Upper lobe of left lung (tissue), 6 donors: ENCODE data around the gene GAMT. TPM values are rescaled to one million over a fixed set of nuclear protein-coding genes. Genes with fewer than 3 reads are reported as not detected.
"Not testable (repeated sequence)": the region's sequence is repeated elsewhere in the genome, so short reads cannot be mapped to it uniquely, and the experiment has no call there.

Experiments
- ATAC-seq, 2 donors: fragments of 200-7000 bp; cut with Tn5 transposase; one replicate each; pipeline ENCODE4 v1.9.1; 2022; ENCODE audit warnings: mild to moderate bottlenecking in 2 of 2, moderate library complexity in 2 of 2; ENCODE audit not compliant: low FRiP score in 2 of 2
- DNase-seq, 2 donors: peaks; one replicate each; pipeline ENCODE4 v3.0.0-alpha.2; 2019 to 2020
- H3K27ac ChIP-seq, 4 donors: fragments of 200-600 bp; sonication (generic); one replicate each; pipeline ENCODE4 v1.5.1; 2016 to 2019
- H3K27me3 ChIP-seq, 4 donors: fragments of 200-600 bp; sonication (generic); one replicate each; pipeline ENCODE4 v1.5.1; 2017 to 2019
- H3K36me3 ChIP-seq, 4 donors: fragments of 200-600 bp; sonication (generic); one replicate each; pipeline ENCODE4 v1.5.1; 2016 to 2019
- H3K4me1 ChIP-seq, 4 donors: fragments of 200-600 bp; sonication (generic); one replicate each; pipeline ENCODE4 v1.5.1; 2018 to 2019
- H3K4me3 ChIP-seq, 4 donors: fragments of 200-600 bp; sonication (generic); one replicate each; pipeline ENCODE4 v1.5.1; 2017 to 2019; ENCODE audit warnings: mild to moderate bottlenecking in 2 of 4, moderate library complexity in 1 of 4
- H3K9me3 ChIP-seq, 4 donors: fragments of 200-600 bp; sonication (generic); one replicate each; pipeline ENCODE4 v1.5.1; 2018 to 2019
- EP300 ChIP-seq, 4 donors: sonication (generic); formaldehyde crosslinking; IDR thresholded peaks; one replicate each; pipeline ENCODE4 v1.5.1; 2017; ENCODE audit warnings: antibody characterized with exemption in 4 of 4, control low read depth in 2 of 4
- POLR2A ChIP-seq, 4 donors: fragments of 450-650 bp; IDR thresholded peaks; one replicate each; pipeline ENCODE4 v1.5.1; 2016 to 2017; ENCODE audit warnings: antibody characterized with exemption in 4 of 4, mild to moderate bottlenecking in 2 of 4
- POLR2AphosphoS5 ChIP-seq, 2 donors: sonication (generic); formaldehyde crosslinking; IDR thresholded peaks; one replicate each; pipeline ENCODE4 v1.5.1; 2017; ENCODE audit warnings: antibody characterized with exemption in 2 of 2
- WGBS, 2 donors: methylation state at CpG; one replicate each; pipeline ENCODE4 v1.1.5; 2017 to 2018; 5-methylcytosine and 5-hydroxymethylcytosine counted together
- total RNA-seq, 6 donors: library from RNA; depleted of rRNA in 4 of 6; stranded (reverse); fragments of >200 nt in 4 of 6; gene quantifications; one replicate each; pipeline versions ENCODE4 v1.1.0 to v1.2.1, GENCODE V29; 2016 to 2021
- TF ChIP-seq, protein P1 (sequence below), 6 experiments: fragments of 450-650 bp in 4 of 6; fragments of 200-600 bp in 2 of 6; sonication (generic) in 2 of 6; IDR thresholded peaks; one replicate each; pipeline ENCODE4 v1.5.1; 2016 to 2019; ENCODE audit warnings: antibody characterized with exemption in 6 of 6
- donor health status: DM: no; HTN: no; CAD: no; lungs with moderate emphysema.
- donor health status: DM: no; HTN: yes; CAD: no; lungs with severe emphysema.

Gene GAMT
- total RNA-seq, 6 donors from 2014 or later = 4.0 to 12.1 (median 8.1) TPM

GRCh38 chr19:1422943-1423342, 21.6 kb upstream of the GAMT start:
- Histone ChIP-seq H3K4me3 (no peak overlapping the region), H3K27ac (no peak overlapping the region), H3K36me3 (peaks cover 37 to 94% (median 85%) of the 10 kb centered on the region in 4 donors), H3K27me3 (no peaks in the 10 kb centered on the region), H3K4me1 (peaks cover 2 to 13% (median 8%) of the 10 kb centered on the region in 4 donors), H3K9me3 (no peaks in the 10 kb centered on the region)
- DNase-seq (peak in 1 of 2 donors; percentile 76), ATAC-seq (no peak)
- WGBS, 2 donors = 93 to 95% methylated on average over 20 to 24 of the region's 24 CpGs
- TF ChIP-seq EP300 (IDR thresholded peaks at IDR 0.05) (no peak), POLR2AphosphoS5 (IDR thresholded peaks at IDR 0.05) (no peak), POLR2A (IDR thresholded peaks at IDR 0.05) (no peak)
- TF ChIP-seq, protein P1, sequence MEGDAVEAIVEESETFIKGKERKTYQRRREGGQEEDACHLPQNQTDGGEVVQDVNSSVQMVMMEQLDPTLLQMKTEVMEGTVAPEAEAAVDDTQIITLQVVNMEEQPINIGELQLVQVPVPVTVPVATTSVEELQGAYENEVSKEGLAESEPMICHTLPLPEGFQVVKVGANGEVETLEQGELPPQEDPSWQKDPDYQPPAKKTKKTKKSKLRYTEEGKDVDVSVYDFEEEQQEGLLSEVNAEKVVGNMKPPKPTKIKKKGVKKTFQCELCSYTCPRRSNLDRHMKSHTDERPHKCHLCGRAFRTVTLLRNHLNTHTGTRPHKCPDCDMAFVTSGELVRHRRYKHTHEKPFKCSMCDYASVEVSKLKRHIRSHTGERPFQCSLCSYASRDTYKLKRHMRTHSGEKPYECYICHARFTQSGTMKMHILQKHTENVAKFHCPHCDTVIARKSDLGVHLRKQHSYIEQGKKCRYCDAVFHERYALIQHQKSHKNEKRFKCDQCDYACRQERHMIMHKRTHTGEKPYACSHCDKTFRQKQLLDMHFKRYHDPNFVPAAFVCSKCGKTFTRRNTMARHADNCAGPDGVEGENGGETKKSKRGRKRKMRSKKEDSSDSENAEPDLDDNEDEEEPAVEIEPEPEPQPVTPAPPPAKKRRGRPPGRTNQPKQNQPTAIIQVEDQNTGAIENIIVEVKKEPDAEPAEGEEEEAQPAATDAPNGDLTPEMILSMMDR (IDR thresholded peaks at IDR 0.05) = no peak

- ATAC-seq (no peak), DNase-seq (no peak)
- H3K36me3 ChIP-seq = peaks cover 37 to 95% (median 86%) of the 10 kb centered on the region in 4 donors
- TF ChIP-seq POLR2AphosphoS5 (IDR thresholded peaks at IDR 0.05) (no peak), POLR2A (IDR thresholded peaks at IDR 0.05) (no peak), EP300 (IDR thresholded peaks at IDR 0.05) (no peak)
- TF ChIP-seq, protein P1 (IDR thresholded peaks at IDR 0.05) = no peak
- WGBS, 2 donors = 82 to 89% methylated on average over 16 of the region's 16 CpGs
- no peaks in the 10 kb centered on the region for H3K9me3 ChIP-seq
- peaks cover 8 to 19% (median 13%) of the 10 kb centered on the region in 4 donors for H3K4me1 ChIP-seq
- H3K27ac ChIP-seq = no peak overlapping the region
- H3K4me3 ChIP-seq = no peak overlapping the region
- H3K27me3 ChIP-seq = no peaks in the 10 kb centered on the region
These were observed 21.0 kb upstream of the GAMT start for GRCh38 chr19:1422360-1422759.

GRCh38 chr19:1421958-1422305, 20.6 kb upstream of the GAMT start:
- no peak overlapping the region for H3K27ac ChIP-seq
- TF ChIP-seq POLR2A (IDR thresholded peaks at IDR 0.05) = no peak
- TF ChIP-seq POLR2AphosphoS5 (IDR thresholded peaks at IDR 0.05) = no peak
- TF ChIP-seq, protein P1 (IDR thresholded peaks at IDR 0.05) = no peak
- no peak for TF ChIP-seq EP300 (IDR thresholded peaks at IDR 0.05)
- 89 to 100% methylated on average over 1 to 22 of the region's 22 CpGs for WGBS, 2 donors
- DNase-seq (no peak), ATAC-seq (peak in 1 of 2 donors; percentile 16)
- H3K9me3 ChIP-seq = no peaks in the 10 kb centered on the region
- no peaks in the 10 kb centered on the region for H3K27me3 ChIP-seq
- peaks cover 11 to 24% (median 17%) of the 10 kb centered on the region in 4 donors for H3K4me1 ChIP-seq
- H3K4me3 ChIP-seq = no peak overlapping the region
- H3K36me3 ChIP-seq = peaks cover 37 to 94% (median 85%) of the 10 kb centered on the region in 4 donors

DNA sequence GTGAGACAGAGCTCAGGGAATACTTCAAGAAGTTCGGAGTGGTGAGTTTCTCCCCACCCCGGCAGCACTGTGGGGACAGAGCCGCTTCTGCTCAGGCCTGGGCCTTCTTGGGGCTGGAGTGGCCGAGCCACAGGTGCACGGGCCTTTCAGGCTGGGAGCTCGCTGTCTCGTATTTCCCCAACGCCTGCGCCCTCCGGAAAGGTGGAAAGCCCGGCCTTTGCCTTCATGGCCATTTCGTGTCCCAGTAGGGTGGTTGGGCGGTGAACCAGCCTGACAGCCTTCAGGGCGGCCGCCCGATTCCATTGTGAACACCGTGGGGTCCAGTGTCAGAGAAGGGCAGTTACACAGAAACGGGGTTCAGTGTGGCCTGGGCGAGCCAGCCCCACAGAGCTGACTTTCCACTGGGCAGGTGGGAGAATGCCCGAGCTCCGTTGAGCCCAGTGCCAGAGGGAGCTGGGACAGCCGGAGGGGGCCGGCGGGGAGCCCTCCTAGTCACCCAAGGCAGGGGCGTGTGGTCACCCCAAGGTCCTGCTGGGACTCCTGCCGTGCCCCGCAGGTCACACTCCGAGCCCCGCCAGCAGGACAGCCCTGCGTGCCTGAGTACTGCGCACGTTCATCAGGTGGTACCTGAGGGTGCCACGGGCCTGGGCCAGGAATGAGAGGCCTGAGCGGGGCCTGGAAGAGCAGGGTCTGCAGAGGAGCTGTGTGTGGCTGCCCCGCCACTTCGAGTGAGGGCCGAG, 20.0 kb upstream of the GAMT start:
- no peaks in the 10 kb centered on the region for H3K27me3 ChIP-seq
- 98 to 100% methylated on average over 3 to 37 of the region's 37 CpGs for WGBS, 2 donors
- ATAC-seq = peak; percentile 4 to 13
- H3K9me3 ChIP-seq = no peaks in the 10 kb centered on the region
- TF ChIP-seq POLR2AphosphoS5 (IDR thresholded peaks at IDR 0.05) (no peak), EP300 (IDR thresholded peaks at IDR 0.05) (no peak)
- peak in 1 of 2 donors; percentile 69 for DNase-seq
- peaks cover 37 to 89% (median 82%) of the 10 kb centered on the region in 4 donors for H3K36me3 ChIP-seq
- H3K27ac ChIP-seq = no peak overlapping the region
- no peak overlapping the region for H3K4me3 ChIP-seq
- peaks cover 17 to 29% (median 22%) of the 10 kb centered on the region in 4 donors for H3K4me1 ChIP-seq

- peaks cover 25 to 37% (median 30%) of the 10 kb centered on the region in 4 donors for H3K4me1 ChIP-seq
- TF ChIP-seq, protein P1 (IDR thresholded peaks at IDR 0.05) = no peak
- TF ChIP-seq POLR2AphosphoS5 (IDR thresholded peaks at IDR 0.05) = no peak
- no peak for TF ChIP-seq EP300 (IDR thresholded peaks at IDR 0.05)
- no peak for TF ChIP-seq POLR2A (IDR thresholded peaks at IDR 0.05)
- H3K27me3 ChIP-seq = no peaks in the 10 kb centered on the region
- no peak overlapping the region for H3K4me3 ChIP-seq
- no peaks in the 10 kb centered on the region for H3K9me3 ChIP-seq
- no peak overlapping the region for H3K27ac ChIP-seq
- 94 to 96% methylated on average over 14 of the region's 15 CpGs for WGBS, 2 donors
- peaks cover 36 to 81% (median 75%) of the 10 kb centered on the region in 4 donors for H3K36me3 ChIP-seq
- ATAC-seq (no peak), DNase-seq (no peak)
These were observed 19.2 kb upstream of the GAMT start for GRCh38 chr19:1420590-1420989.

- peaks cover 25 to 42% (median 35%) of the 10 kb centered on the region in 4 donors for H3K4me1 ChIP-seq
- ATAC-seq, H3K27ac ChIP-seq, H3K27me3 ChIP-seq, DNase-seq, H3K9me3 ChIP-seq, H3K4me3 ChIP-seq: not testable (repeated sequence)
- peaks cover 31 to 76% (median 70%) of the 10 kb centered on the region in 4 donors for H3K36me3 ChIP-seq
- 94 to 97% methylated on average over 18 to 33 of the region's 43 CpGs for WGBS, 2 donors
These were observed 18.7 kb upstream of the GAMT start for GRCh38 chr19:1420085-1420484.
